DMS114 treated with DMSO at 0.1 percent for 48 hours (cell line): Measurements from ENCODE around the gene KCNH6.

ENCODE experiments used
- DNase-seq: peaks from one replicate; lab custom pipeline; 2025; ENCODE audit not compliant: unreplicated experiment; lab: John Stamatoyannopoulos, UW

The KCNH6 gene

DNA sequence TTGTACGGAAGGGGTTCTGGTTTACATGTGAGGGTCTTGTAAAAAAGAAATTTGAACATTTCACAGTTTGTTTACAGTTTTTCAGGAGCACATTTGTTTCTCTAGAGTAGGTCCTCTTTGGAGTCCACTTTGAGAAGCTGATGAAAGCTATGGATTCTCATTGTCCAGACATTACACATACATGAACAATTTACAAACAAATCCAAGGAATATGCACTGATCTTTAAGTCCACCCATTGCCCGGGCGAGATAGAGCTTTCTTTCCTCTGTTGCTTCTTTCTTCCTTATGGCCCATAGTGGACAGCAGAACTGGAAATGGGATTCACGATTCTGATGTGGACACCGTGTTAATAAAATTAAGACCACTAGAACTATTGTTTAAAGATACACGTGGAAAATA lies 29.1 kb downstream of the KCNH6 start:
- DNase-seq: no peak

DNA sequence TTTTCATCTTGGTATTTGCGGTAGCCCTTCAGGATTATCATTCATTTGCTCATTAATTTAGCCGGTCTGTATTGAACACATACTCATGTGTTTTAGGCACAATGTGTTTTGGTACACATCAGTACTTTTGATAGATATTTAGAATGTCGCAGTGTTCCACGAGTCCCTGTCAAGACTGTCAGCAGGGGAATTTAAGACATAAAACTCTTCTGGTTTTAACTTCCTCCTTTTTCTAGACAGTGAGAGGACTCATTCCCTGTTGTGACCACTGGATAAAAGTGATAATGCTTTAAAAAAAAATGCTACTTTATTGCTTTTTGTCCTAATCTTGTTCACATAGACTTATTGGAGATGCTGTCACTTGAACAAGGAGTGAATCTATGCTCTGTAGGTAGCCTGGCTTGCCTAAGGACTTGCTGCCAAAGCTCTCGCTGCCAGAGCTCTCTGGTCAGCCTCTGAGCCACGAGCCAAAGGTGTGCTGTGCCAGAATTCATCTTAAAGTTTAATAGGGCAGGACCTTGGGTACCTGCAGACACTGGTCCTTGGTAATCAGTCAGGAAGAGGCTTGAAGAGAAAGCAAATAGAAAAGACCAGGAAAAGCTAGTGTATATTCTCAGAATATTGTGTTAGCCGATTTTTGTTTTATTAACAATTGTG lies 32.5 kb downstream of the KCNH6 start:
- no peak for DNase-seq

DNA sequence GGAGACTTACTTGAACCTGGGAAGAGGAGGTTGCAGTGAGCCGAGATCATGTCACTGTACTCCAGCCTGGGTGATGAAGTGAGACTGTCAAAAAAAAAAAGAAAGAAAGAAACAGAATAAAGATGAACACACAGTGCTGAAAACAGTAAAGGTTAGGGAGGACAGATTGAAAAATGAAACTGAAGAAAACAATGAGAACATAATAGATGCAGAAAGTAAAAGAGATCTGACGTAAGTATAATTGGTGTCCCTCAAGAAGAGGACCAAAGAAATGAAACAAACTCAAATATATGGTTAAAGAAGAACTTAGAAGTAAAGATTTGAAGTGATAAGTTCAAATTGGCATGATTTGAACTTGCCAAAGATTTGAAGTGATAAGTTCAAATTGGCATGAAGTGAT lies 34.3 kb downstream of the KCNH6 start:
- DNase-seq: no peak

DNA sequence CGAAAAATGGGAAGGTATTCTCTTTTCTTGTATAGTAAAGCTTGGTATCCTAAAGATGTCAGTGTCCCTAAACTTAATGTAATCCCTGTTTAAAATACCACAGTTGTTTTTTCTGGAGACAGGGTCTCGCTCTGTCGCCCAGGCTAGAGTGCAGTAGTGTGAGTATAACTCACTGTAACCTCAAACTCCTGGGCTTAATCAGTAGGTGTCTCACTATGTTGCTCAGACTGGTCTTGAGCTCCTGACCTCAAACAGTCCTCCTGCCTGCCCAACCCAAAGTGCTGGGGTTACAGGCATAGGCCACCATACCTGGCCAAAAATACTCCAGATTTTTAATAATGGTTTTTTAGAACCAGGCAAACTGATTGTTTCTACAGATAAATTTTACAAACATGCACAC lies 35.3 kb downstream of the KCNH6 start:
- DNase-seq: no peak

DNA sequence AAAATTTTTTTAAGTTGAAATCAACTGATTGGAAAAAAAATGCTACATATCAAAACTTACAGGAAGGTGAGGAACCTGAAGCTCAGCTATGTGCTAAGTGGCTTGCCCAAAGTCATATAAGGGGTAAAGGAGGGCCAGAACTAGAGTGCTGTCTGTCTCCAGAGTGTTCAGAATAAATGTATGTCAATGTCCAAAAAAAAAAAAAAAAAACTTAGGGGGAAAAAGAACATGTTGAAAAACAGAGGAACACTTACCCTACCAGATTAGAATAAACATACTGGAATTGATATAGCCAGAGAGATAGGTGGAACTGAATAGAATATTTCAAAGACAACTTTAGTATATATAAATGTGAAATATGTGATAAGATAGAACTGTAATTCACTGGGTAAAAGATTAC lies 38.7 kb downstream of the KCNH6 start:
- no peak for DNase-seq

DNA sequence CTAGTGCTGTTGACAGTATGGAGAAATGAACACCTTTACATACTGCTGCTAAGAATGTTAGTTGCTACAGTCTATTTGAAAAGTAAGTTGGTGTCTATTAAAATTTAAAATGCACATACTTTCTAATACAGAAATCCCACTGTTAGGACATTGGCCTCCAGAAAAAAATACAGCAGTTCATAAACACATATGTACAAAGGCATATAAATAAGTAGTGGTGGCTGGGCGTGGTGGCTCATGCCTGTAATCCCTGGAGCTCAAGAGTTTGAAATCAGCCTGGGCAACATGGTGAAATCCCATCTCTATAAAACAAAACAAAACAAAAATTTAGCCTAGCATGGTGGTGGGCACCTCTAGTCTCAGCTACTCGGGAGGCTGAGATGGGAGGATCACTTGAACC lies 40.2 kb downstream of the KCNH6 start:
- DNase-seq: no peak

DNA sequence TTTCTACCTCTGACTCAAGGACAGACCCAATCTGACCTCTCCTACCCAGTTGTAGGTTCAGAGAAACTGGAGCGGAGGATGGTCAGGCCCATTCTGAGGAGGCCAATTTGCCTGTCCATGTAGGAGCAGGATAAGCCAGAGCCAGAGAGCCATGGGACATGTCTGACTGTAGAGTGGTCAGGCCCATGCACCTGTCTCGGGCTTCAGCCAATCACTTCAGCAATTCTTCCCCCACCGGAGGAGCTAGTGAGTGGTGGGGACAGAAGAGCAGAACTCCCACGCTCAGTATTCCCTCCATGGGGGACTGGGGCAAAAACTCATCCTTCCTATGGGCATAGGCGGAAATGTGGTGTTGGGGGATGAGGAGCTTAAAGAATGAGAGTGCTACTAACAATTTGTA lies 41.4 kb downstream of the KCNH6 start:
- DNase-seq: no peak

DNA sequence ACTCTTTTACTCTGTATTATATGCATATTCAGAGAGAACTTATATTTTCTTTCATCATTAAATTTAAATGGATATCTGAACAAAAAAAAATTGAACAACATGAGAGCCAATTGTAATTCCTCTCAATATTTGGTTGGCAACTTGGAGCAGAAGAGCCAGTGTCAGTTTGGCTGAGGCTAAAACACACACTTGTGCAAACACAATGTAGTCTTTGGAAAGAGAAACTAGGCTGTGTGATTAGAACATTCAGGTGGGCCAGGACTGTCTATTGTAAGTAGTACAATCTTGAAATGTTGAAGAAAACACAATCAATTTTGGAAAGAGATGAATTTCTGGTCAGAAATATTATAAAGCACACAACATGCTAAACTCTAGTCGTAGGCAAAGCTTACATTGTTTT lies 44.1 kb downstream of the KCNH6 start:
- DNase-seq: no peak

DNA sequence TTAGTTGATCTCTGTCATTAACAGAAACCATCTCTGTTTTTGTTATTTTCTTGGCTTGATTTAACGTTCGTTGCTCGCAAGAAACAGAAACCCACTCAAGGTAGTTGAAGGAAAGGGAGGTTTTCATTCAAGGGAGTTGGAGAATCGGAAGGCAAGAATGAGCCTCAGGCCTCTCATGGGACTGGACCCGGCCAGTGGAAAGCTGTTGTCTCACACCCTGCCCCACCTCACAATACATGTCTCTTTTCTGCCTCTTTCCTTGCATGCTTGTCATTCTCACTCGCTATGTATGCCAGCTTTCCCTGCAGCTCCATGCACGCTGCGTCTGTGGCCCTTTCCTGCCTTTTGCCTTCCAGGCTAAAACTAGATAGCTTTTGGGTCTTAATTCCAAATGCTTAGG lies 45.4 kb downstream of the KCNH6 start:
- no peak for DNase-seq

DNA sequence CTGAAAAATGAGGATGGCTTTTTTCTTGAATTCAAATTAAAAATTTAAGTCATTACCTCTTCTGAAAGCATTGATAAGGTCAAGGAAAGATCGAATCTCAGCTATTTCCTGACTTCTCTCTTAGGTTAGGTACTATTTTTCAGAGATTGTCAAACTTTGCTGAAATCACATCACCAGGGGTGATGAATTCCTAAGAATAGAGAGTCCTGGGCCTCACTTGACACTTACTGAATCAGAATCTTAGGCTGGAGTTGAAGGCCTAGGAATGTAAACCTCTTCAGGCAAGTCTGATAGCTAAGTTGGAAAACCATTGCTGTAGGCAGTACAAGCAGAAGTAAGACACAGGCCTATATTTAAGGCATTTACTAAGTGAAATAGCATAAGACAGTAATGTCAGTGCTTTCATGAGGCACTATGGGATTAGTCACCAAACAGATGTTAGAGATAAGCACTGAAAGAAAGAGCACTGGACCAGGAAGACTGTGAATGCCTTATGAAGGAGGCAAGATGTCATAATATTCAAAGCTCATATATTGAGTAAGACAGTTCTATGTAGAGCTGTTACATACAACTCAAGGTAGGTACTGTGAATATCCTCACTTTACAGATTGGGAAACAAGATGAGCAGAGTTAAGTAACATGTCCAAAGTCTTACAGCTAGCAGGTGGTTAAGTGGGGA lies 48.6 kb downstream of the KCNH6 start:
- DNase-seq: no peak

DNA sequence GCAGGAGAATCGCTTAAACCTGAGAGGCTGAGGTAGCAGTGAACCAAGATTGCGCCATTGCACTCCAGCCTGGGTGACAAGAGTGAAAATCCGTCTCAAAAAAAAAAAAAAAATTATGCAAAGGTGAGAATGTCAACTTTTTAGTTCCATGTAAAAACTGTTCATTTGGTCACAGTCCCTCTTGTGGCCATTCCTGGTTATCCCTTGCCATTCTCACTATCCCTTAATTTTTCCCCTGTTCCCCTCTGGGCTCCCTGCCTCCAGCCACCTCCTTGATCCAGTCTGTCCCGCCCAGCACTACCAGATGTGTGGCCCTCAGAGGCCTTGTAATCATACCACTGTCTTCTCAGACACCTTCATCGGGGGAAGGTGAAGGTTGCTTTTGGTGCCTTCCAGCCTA lies 50.5 kb downstream of the KCNH6 start:
- DNase-seq: peak; percentile 22

DNA sequence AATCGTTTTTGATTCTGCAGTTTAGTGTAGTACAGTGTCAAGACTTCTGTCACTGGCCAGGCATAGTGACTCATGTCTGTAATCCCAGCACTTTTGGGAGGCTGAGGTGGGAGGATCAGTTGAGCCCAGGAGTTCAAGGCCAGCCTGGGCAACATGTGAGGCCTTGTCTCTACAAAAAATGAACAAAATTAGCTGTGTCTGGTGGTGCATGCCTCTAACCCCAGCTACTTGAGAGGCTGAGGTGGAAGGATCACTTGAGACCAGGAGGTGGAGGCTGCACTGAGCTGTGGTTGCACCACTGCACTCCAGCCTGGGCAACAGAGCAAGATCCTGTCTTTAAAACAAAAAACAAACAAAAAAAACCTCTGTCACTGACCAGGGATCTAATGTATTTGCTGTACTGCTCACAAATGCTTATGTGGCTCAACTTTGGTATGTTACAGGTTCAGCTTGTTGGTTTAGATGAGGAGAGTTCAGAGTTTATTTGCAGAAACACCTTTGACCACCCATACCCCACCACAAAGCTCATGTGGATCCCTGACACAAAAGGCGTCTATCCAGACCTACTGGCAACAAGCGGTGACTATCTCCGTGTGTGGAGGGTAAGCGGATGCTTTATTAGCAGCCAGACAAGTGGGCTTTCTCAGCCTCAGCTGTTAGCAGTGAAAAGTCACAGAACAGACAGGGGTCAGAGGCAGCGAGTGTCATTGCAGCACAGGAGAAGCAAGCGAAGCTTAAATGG lies 55.0 kb downstream of the KCNH6 start:
- no peak for DNase-seq

DNA sequence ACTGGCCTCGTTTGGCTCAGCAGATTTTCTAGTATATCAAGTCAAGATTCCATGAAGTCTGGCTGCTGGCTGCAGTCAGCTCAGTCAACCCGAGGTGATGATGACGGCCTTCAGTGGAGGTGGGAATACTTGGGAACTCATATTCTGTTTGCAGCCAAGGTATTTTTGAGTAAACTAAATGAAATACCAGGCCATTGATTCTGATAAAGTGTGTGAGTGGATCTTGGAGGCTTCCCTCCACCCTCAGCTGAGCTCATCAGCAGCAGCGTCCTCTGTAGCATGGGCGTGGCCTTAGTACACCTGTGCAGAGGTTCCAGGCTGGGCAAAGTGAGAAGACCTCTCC lies 55.6 kb downstream of the KCNH6 start:
- DNase-seq: no peak

DNA sequence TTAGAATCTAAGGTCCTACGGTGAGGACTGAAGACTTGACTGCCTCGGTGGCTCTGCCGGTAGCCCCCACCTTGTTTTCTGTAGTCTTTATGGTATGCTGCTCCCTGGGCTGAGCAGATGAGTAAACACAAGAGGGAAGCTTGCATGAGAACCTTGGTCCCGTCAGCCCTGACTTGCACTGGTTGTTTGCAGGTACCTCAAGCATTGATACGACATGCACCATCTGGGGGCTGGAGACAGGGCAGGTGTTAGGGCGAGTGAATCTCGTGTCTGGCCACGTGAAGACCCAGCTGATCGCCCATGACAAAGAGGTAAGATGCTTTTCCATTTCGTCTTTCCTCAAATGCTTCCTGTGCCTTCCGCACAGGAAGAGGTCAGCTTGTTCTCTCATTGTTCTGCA lies 56.5 kb downstream of the KCNH6 start:
- DNase-seq: no peak

DNA sequence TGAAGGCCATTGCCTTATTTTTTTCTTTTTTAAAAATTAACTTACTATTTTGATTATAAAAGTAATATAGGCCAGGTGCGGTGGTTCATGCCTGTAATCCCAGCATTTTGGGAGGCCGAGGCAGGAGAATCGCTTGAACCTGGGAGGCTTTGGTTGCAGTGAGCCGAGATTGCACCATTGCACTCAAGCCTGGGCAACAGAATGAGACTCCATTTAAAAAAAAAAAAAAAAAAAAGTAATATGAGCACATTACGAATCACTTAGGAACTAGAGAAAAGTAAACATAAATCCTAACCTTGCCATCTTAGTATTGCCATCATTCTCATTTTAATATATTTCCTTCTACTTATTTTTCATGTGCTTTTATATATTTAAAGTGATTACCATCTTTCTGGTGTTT lies 64.6 kb downstream of the KCNH6 start:
- DNase-seq: no peak

DNA sequence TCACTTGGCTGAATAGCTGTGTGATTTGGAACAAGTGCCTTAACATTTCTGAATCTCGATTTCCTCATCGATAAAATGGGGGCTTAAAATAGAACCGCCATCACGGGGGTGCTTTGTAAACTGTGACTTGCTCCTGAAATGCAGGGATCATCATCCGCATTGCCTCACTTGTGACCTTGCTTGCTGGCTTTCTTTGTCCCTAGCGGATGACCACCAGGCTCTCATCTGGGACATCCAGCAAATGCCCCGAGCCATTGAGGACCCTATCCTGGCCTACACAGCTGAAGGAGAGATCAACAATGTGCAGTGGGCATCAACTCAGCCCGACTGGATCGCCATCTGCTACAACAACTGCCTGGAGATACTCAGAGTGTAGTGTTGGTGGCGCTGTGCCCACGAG lies 65.6 kb downstream of the KCNH6 start:
- DNase-seq: no peak

DNA sequence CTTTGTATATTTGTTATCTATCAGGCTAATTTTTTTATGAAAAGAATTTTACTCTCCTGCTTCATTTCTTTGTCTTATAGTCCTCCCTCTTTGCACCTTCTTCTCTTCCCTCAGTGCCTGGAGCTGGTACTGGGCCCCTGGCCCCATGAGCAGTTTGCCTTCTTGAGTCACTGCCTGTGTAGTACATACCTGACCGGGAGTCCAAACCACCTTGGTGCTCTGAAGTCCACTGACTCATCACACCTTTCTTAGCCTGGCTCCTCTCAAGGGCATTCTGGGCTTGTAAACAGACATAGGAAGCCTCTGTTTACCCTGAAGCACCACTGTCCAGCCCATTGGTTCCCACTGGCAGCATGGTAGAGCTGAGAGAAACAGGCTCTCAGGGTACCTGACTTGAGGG lies 66.5 kb downstream of the KCNH6 start:
- no peak for DNase-seq

DNA sequence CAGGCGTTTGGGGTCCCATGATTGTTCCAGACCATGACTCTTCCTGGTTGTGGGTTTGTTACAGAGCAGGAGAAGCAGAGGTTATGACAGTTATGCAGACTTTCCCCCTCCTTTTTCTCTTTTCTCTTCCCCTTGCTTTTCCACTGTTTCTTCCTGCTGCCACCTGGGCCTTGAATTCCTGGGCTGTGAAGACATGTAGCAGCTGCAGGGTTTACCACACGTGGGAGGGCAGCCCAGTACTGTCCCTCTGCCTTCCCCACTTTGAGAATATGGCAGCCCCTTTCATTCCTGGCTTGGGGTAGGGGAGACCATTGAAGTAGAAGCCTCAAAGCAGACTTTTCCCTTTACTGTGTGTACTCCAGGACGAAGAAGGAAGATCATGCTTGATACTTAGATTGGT lies 69.6 kb downstream of the KCNH6 start:
- DNase-seq: no peak

DNA sequence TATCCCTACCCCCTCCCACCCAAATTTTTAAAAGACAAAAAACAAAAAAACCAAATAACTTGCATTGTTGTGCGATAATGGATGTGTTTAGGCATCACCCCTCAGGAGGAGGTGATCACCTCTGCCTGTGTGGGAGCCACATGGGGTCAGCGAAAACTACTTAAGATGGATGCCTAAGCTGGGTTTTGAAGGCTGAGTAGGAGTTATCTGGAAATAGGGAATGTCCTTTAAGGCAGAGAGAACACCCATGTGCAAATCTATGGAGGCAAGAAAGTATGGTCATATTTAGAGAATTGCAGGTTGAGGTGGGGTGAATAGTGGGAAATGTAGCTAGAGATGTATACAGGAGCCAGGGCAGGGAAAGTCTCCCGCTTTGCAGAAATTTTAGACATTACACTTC lies 72.0 kb downstream of the KCNH6 start:
- DNase-seq: no peak
